Measurements from ENCODE around the gene PIK3C2G. TPM values are rescaled to one million over a fixed set of nuclear protein-coding genes. Genes with fewer than 3 reads are reported as not detected.
"Not testable (repeated sequence)": the region's sequence is repeated elsewhere in the genome, so short reads cannot be mapped to it uniquely, and the experiment has no call there.

The PIK3C2G gene
- total RNA-seq, 1 experiment from 2014 or later: not detected

DNA sequence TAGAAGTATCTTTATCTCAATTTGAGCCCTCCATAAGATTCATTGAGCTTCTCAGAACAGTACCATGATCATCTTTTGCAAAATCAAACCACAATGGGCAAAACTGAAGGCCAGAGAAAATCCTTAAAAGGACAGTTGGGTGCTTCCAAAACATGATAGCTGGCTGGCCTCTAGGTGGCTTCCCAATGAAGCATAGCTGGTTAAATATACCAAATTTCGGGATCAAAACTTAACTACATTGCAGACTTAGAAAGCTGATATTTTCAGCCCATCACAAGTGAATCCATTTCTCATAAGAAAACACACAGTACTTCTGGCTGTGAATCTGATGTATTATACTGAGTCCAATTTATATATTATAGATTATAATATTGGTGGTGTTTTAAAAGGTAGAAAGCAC is 15.3 kb upstream of the PIK3C2G start:
- H3K4me1 ChIP-seq (ENCODE audit: insufficient read depth, low read length): no peaks in the 10 kb centered on the region
- no peak overlapping the region for H3K27ac ChIP-seq (ENCODE audit: low read length)
- no TSS peak for BruUV-seq (replicated peaks)
- no peaks in the 10 kb centered on the region for H3K9me3 ChIP-seq (ENCODE audit: low read length)
- H3K9me2 ChIP-seq (replicated peaks; ENCODE audit: low read length): no peaks in the 10 kb centered on the region
- H3K4me3 ChIP-seq (ENCODE audit: low read length): no peak overlapping the region
- H2AFZ ChIP-seq (ENCODE audit: low read length): no peak overlapping the region
- ATAC-seq (no peak), DNase-seq (peak; percentile 33)
- H3K36me3 ChIP-seq (ENCODE audit: low read depth, low read length): no peaks in the 10 kb centered on the region; the same call in 1 of the 2 replicates
- ChIA-PET POLR2A (ENCODE audit: unreplicated experiment) (no interaction called here), CTCF (interaction anchor here (0.5 kb wide), 1 partner anchor 230 kb away, joined by 3 read pairs; no protein-coding TSS in a partner anchor)
- no peaks in the 10 kb centered on the region for H3K27me3 ChIP-seq (ENCODE audit: low read length)
- no peaks in the 10 kb centered on the region for H3K79me2 ChIP-seq (ENCODE audit: low read length)
- TF ChIP-seq EZH2phosphoT487 (IDR thresholded peaks at IDR 0.05; ENCODE audit: borderline replicate concordance, low read length) (no peak), EZH2 (IDR thresholded peaks at IDR 0.05; ENCODE audit: low read length, unreplicated experiment) (no peak)
- TF ChIP-seq, protein P1, sequence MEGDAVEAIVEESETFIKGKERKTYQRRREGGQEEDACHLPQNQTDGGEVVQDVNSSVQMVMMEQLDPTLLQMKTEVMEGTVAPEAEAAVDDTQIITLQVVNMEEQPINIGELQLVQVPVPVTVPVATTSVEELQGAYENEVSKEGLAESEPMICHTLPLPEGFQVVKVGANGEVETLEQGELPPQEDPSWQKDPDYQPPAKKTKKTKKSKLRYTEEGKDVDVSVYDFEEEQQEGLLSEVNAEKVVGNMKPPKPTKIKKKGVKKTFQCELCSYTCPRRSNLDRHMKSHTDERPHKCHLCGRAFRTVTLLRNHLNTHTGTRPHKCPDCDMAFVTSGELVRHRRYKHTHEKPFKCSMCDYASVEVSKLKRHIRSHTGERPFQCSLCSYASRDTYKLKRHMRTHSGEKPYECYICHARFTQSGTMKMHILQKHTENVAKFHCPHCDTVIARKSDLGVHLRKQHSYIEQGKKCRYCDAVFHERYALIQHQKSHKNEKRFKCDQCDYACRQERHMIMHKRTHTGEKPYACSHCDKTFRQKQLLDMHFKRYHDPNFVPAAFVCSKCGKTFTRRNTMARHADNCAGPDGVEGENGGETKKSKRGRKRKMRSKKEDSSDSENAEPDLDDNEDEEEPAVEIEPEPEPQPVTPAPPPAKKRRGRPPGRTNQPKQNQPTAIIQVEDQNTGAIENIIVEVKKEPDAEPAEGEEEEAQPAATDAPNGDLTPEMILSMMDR (conservative IDR thresholded peaks at IDR 0.05; ENCODE audit: low read depth, low read length): peak; percentile 57
- H3F3A ChIP-seq (ENCODE audit: low read length, unreplicated experiment): no peaks in the 10 kb centered on the region
- intact Hi-C loops (cut with micrococcal nuclease): loop anchor here (5.0 kb wide), 1 partner anchor 181 kb away; no protein-coding TSS in a partner anchor
- no peaks in the 10 kb centered on the region for H4K20me1 ChIP-seq (ENCODE audit: low read length)
- H3K9ac ChIP-seq (ENCODE audit: low read length): no peak overlapping the region
- no peak overlapping the region for H3K4me2 ChIP-seq (ENCODE audit: low read length)

DNA sequence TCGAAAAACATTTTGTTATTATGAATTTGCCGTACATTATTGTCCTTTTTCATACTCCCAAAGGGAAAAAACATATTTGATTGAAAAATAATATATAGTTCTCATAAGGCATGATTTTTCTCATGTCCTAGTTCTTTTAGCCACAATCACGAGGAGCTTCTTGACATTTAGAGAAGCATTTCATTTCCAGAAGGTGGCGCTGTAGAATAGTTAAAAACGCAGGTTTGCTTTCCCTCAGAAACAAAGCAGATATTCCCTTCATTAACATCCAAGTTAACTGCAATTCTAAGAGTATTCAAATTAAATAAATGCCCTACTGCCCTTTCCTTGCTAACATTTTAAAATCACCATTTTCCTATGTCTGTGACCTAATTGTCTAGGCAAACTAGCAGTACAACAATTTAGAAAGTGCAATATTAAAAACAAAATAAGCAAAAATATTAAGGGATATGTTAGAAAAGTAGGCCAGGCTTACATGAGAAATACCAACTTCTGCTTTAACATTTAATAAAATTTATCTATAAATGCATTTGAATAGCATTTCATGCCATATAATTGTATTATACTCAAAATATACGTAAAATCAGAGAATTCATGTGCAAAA is 10.9 kb upstream of the PIK3C2G start:
- Histone ChIP-seq H3K27me3 (ENCODE audit: low read length) (no peaks in the 10 kb centered on the region), H3K4me2 (ENCODE audit: low read length) (no peak overlapping the region), H3K9me3 (ENCODE audit: low read length) (no peaks in the 10 kb centered on the region), H3K27ac (ENCODE audit: low read length) (no peak overlapping the region), H3F3A (ENCODE audit: low read length, unreplicated experiment) (no peaks in the 10 kb centered on the region), H3K36me3 (ENCODE audit: low read depth, low read length) (no peaks in the 10 kb centered on the region; the same call in 1 of the 2 replicates), H4K20me1 (ENCODE audit: low read length) (no peaks in the 10 kb centered on the region), H3K9me2 (replicated peaks; ENCODE audit: low read length) (no peaks in the 10 kb centered on the region), H3K4me1 (ENCODE audit: insufficient read depth, low read length) (no peaks in the 10 kb centered on the region), H3K4me3 (ENCODE audit: low read length) (no peak overlapping the region), H2AFZ (ENCODE audit: low read length) (no peak overlapping the region), H3K9ac (ENCODE audit: low read length) (no peak overlapping the region), H3K79me2 (ENCODE audit: low read length) (no peaks in the 10 kb centered on the region)
- intact Hi-C loops (cut with micrococcal nuclease): loop anchor here (1.0 kb wide), 1 partner anchor 70 kb away; no protein-coding TSS in a partner anchor
- DNase-seq (peak; percentile 75), ATAC-seq (peak; percentile 24; the same call in 1 of the 2 replicates)
- ChIA-PET POLR2A (ENCODE audit: unreplicated experiment) (no interaction called here), CTCF (interaction anchor here (0.6 to 1.6 kb wide), 5 partner anchors 68 to 301 kb away, joined by 3 to 7 read pairs (median 5); no protein-coding TSS in a partner anchor)
- TF ChIP-seq, protein P1 (conservative IDR thresholded peaks at IDR 0.05; ENCODE audit: low read depth, low read length): peak; percentile 72
- no peak for TF ChIP-seq EZH2 (IDR thresholded peaks at IDR 0.05; ENCODE audit: low read length, unreplicated experiment)
- BruUV-seq (replicated peaks): no TSS peak

DNA sequence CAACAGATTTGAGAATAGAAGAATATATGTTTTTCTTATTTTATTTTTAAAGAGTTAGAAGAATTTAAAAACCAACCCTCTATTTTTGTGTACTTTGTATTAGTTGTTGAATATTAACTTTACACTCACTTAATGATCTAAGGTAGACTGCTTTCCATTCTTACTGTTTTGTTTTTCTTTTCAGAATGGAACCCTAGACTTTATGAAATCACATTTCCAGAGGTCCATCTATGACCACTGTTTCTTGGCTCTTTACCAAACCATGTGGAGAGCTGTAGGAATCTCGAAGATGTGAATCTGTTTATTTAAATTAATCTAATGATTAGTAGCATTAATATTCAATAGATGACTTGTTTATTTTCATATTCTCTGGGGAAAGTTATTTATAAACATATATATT is 7.2 kb upstream of the PIK3C2G start:
- H3K27me3 ChIP-seq (ENCODE audit: low read length): no peaks in the 10 kb centered on the region
- POLR2A ChIA-PET (ENCODE audit: unreplicated experiment): no interaction called here
- H3K4me2 ChIP-seq (ENCODE audit: low read length): no peak overlapping the region
- H3K9ac ChIP-seq (ENCODE audit: low read length): no peak overlapping the region
- intact Hi-C loops (cut with micrococcal nuclease): no loop called here
- H3F3A ChIP-seq (ENCODE audit: low read length, unreplicated experiment): no peaks in the 10 kb centered on the region
- no peak overlapping the region for H3K4me3 ChIP-seq (ENCODE audit: low read length)
- no peaks in the 10 kb centered on the region for H4K20me1 ChIP-seq (ENCODE audit: low read length)
- BruUV-seq (replicated peaks): no TSS peak
- no peaks in the 10 kb centered on the region for H3K4me1 ChIP-seq (ENCODE audit: insufficient read depth, low read length)
- ATAC-seq: no peak
- TF ChIP-seq EZH2 (IDR thresholded peaks at IDR 0.05; ENCODE audit: low read length, unreplicated experiment) (no peak), EZH2phosphoT487 (IDR thresholded peaks at IDR 0.05; ENCODE audit: borderline replicate concordance, low read length) (no peak)
- TF ChIP-seq, protein P1 (conservative IDR thresholded peaks at IDR 0.05; ENCODE audit: low read depth, low read length): no peak
- no peak overlapping the region for H3K27ac ChIP-seq (ENCODE audit: low read length)
- no peaks in the 10 kb centered on the region for H3K9me3 ChIP-seq (ENCODE audit: low read length)
- H3K36me3 ChIP-seq (ENCODE audit: low read depth, low read length): no peaks in the 10 kb centered on the region; the same call in 1 of the 2 replicates
- H3K79me2 ChIP-seq (ENCODE audit: low read length): no peaks in the 10 kb centered on the region
- H3K9me2 ChIP-seq (replicated peaks; ENCODE audit: low read length): no peaks in the 10 kb centered on the region
- H2AFZ ChIP-seq (ENCODE audit: low read length): no peak overlapping the region
- DNase-seq: no peak
- CTCF ChIA-PET: no interaction called here

DNA sequence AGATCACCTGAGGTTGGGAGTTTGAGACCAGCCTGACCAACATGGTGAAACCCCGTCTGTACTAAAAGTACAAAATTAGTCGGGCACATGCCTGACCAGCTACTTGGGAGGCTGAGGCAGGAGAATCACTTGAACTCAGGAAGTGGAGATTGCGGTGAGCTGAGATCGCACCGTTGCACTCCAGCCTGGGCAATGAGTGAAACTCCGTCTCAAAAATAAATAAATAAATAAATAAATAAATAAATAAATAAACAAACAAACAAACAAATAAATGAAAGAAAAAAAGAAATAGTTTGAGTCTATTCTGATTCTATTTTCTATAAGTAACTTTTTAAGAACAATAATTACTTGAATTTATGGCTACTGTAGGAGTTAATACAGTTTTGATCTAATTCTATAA is 6.3 kb upstream of the PIK3C2G start:
- CTCF ChIA-PET; intact Hi-C loops (cut with micrococcal nuclease); BruUV-seq (replicated peaks): not testable (repeated sequence)

More for the DNA sequence above, 6.3 kb upstream of the PIK3C2G start:
- H3F3A ChIP-seq (ENCODE audit: low read length, unreplicated experiment); DNase-seq; H3K4me3 ChIP-seq (ENCODE audit: low read length); H4K20me1 ChIP-seq (ENCODE audit: low read length); H3K4me2 ChIP-seq (ENCODE audit: low read length); H3K27ac ChIP-seq (ENCODE audit: low read length); H3K79me2 ChIP-seq (ENCODE audit: low read length); H3K9me3 ChIP-seq (ENCODE audit: low read length); ATAC-seq; H2AFZ ChIP-seq (ENCODE audit: low read length); H3K4me1 ChIP-seq (ENCODE audit: insufficient read depth, low read length); H3K27me3 ChIP-seq (ENCODE audit: low read length); H3K9me2 ChIP-seq (replicated peaks; ENCODE audit: low read length); H3K36me3 ChIP-seq (ENCODE audit: low read depth, low read length); H3K9ac ChIP-seq (ENCODE audit: low read length); POLR2A ChIA-PET (ENCODE audit: unreplicated experiment): not testable (repeated sequence)

Data from PC-3 (cell line).